ENCODE data around the gene PHF21B.

Gene PHF21B

DNA sequence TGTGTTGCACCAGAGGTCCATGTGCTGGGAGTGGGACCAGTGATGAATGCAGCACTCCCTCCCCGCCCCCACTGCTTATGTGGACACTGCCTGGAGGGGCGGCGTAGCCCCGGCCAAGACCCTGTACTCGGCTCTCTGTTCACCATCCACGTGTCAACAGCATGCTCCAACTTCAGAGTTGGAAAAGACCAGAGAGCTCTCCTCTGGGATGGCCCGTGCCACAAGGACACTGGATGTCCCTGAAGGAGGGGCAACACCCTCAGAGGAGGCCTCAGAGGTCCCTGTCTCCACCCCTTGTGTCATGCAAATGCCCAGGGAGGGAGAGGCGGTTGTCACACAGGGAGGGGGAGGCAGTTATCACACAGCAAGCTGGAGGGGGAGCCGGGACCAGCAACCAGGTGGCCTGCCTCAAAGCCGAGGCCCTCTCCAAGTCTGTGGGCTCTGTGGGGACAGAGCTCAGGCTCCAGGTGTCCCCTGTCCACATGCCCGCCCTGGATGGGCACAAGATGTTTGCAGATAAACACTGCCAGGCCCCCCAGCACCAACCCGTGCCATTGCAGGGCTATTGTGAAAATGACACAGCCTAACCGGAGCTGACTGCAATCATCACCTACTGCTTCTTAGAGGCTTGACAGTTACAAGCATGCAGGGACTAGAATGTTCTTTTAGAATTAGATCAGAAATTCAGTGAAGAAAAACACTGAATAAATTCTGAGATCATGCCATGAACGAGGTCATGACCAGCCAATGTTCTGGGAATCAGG lies 121.1 kb downstream of the PHF21B start:
- intact Hi-C loops (cut with DNase I): no loop called here
- DNase-seq: no peak

- no peak for DNase-seq
- intact Hi-C loops (cut with DNase I): no loop called here
These were observed 121.9 kb downstream of the PHF21B start for GRCh38 chr22:44887941-44888366.

GRCh38 chr22:44885806-44886360 lies 123.9 kb downstream of the PHF21B start:
- peak in 1 of 10 donors; percentile 50 for DNase-seq
- intact Hi-C loops (cut with DNase I): no loop called here

DNA sequence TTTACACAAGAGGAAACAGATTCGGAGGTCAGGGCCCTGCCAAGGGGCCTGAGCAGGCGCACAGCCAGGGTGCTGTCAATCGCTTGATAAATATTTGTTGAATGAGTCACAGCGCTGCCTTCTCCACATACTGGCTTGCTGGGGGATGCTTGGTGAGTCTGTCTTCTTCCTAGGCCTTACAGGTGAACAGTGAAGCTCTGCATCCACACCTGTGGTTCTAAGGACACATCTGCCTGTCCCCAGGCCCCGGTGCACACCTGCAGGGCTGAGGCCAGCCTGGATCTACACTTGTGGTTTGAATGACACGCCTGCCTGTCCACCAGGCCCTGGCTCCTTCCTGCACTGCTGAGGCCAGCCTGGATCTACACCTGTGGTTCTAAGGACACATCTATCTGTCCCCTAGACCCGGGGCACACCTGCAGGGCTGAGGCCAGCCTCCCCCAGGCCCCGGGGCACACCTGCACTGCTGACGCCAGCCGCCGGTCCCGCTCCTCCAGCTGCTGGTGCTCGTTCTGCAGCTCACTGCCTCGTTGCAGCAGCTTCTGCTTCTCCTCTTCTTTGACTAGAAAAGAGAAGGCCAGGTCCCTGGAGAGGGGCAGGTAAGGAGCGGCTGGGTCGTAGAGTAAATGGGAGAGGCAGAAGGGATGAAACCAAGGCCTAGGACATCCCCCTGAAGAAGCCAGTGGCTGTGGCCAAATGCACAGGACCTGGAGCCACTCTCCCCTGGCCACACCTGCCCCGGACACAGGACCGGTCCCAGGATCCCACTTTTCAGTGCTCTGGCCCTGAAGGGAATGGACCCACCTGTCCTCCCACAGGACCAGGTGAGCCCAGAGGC lies 124.6 kb downstream of the PHF21B start:
- DNase-seq: peak in 3 of 10 donors; percentile 44 to 64 (median 52)
- intact Hi-C loops (cut with DNase I): no loop called here

GRCh38 chr22:44884562-44884961 lies 125.2 kb downstream of the PHF21B start:
- intact Hi-C loops (cut with DNase I): no loop called here
- no peak for DNase-seq

GRCh38 chr22:44883011-44883421 lies 126.8 kb downstream of the PHF21B start:
- DNase-seq: peak in 2 of 10 donors; percentile 42 to 76
- intact Hi-C loops (cut with DNase I): no loop called here

DNA sequence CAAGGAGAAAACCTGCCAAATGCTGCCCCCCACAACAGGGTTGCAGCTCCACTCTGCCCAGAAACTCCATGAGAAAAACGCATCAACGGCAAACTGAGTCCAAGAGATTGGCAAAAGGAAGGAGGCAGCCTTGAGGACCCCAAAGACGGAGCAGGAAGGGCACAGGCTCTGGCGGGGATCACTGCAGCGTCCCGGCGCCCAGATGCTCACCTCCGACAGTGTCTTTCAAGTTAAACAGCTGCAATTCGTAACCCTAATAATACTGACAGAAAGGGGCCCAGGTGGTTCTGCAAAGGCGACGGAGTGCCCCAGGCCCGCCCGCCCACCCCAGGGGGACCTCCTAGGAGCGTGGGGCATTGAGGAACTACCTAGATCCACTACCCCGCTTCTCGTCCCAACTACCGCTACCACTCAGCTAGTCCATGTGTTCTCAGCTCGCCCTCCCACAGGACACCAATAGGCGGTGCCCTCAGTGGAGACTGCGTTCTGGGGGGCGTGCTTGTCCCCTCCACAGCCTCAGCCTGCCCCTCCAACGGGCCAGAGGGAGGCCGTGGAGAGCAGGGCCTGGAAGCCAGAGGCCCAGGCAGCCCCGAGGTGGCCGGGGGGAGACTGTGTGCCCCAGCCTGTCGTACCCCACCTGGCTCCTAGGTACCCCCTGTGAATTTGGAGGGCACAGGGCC lies 127.4 kb downstream of the PHF21B start:
- peak in 1 of 10 donors; percentile 17 for DNase-seq
- intact Hi-C loops (cut with DNase I): no loop called here

DNA sequence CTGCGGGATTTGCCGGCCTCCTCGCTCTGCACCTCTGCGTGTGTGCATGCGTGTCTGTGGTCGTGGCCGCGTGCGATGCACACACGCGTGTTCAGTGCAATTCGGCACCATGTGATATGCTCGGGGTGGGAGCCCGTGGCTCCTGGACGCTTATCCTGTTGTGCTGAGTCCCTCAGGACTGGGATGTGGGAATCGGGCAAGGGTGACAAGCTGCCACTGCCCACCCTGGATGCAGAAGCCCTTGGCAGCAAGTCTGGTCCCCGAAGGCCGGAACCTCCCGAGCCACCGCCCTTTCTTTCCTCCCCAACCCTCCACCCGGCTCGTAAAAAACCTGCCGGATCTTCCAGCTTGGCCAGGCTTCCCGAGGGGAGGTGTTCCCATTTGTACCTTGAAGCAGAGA lies 128.2 kb downstream of the PHF21B start:
- intact Hi-C loops (cut with DNase I): no loop called here
- DNase-seq: peak in 1 of 10 donors; percentile 52

- intact Hi-C loops (cut with DNase I): no loop called here
- peak in 1 of 10 donors; percentile 70 for DNase-seq
These were observed 129.1 kb downstream of the PHF21B start for GRCh38 chr22:44880610-44881290.

GRCh38 chr22:44879301-44879680 lies 130.5 kb downstream of the PHF21B start:
- intact Hi-C loops (cut with DNase I): no loop called here
- no peak for DNase-seq

GRCh38 chr22:44878483-44879300 lies 131.1 kb downstream of the PHF21B start:
- peak in 2 of 10 donors; percentile 61 to 63 for DNase-seq
- intact Hi-C loops (cut with DNase I): no loop called here

GRCh38 chr22:44876921-44877320 lies 132.9 kb downstream of the PHF21B start:
- intact Hi-C loops (cut with DNase I): no loop called here
- DNase-seq: peak in 1 of 10 donors; percentile 62

- DNase-seq: peak in 1 of 10 donors; percentile 22
- intact Hi-C loops (cut with DNase I): no loop called here
These were observed 138.0 kb downstream of the PHF21B start for GRCh38 chr22:44871782-44872181.

- intact Hi-C loops (cut with DNase I): no loop called here
- peak in 4 of 10 donors; percentile 20 to 85 (median 51) for DNase-seq
These were observed 139.8 kb downstream of the PHF21B start for GRCh38 chr22:44870021-44870420.

DNA sequence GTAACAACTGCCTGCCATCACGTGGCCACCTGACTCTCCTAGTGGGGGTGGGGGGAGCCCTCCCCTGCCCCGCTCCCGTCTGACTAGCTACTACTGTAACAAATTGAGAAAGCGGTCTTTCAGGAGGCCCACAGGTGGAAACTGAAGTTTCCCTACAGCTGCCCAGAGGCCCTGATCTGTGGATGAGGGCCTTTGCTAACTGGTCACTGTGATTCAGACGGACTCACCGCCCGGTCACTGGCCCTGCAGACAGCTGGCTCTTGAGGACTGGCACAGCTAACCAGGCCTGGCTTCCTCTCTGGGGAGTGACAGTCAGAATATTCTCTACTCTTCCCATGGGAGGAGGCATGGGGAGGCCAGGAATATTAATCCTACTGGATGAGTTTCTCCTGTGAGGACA lies 140.6 kb downstream of the PHF21B start:
- peak in 2 of 10 donors; percentile 43 to 47 for DNase-seq
- intact Hi-C loops (cut with DNase I): no loop called here

DNA sequence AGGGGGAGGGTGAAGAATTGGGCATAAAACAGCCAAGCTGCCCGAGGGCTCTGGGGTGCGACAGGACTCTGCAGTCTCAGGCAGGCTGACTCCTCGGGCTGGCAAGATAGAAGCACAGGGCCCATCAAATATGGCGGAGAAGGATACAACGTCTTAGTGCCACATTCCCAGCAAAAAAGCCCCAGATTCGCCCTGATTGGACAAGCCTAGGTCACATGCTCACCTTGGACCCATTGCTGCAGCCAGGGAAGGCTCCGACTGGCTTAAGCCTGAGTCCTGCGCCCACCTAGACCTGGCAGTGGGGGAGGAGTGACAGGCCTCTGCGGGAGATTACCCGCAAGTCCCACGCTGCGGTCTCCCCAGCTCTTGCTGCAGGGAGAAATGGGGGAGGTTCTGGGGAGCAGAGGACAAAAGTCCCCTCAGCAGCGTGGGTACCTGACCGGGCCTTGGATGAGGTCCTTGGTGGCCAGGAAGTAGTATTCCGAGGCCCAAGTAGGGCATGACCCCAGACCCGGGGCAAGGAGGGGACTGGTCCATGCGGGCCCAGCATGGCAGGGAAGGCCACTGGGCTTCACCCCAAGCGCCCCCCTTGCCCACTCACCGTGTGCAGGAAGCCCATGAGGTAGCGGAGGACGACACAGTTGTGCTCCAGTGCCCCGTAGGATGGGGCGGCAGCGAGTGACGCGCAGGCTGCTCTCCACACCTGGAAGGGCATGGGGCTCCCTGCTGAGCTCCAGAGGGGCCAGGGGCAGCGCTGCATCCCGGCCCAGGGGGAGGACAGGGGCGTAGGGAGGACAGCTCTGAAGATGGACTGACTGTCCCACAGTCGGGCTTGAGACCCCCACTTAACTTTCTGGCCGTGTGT lies 144.4 kb downstream of the PHF21B start:
- intact Hi-C loops (cut with DNase I): no loop called here
- peak in 3 of 10 donors; percentile 29 to 73 (median 50) for DNase-seq

DNA sequence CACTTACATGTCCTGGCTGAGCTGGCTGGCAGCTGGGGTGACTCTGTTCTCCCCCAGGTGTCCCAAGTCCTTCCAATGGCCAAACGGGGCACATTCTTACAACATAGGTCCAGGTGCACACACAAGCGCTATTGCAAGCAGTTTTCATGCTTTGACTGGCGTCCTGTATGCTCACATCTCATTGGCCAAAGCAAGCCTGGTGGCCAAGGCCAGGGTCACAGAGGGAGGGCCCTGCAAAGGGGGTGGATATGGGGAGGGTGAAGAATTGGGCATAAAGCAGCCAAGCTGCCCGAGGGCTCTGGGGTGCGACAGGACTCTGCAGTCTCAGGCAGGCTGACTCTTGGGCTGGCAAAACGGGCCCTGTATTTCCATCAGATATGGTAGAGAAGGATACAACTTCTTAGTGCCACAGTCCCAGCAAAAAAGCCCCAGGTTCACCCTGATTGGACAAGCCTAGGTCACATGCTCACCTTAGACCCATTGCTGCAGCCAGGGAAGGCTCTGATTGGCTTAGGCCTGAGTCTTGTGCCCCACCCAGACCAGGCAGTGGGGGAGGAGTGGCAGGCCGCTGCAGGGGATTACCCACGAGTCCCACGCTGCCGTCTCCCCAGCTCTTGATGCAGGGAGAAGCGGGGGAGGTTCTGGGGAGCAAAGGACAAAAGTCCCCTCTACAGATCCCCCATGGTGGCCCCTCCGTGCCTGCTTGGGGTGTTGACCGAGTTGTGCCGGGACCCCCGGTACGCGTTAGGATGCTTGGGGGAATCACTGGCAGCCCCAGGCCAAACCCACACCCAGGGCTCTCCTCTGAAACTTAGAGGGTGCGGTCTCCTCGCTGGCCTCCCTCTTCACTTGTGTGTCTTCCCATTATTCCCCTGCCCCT lies 146.6 kb downstream of the PHF21B start:
- intact Hi-C loops (cut with DNase I): no loop called here
- DNase-seq: peak in 2 of 10 donors; percentile 45 to 58

Data from posterior cingulate gyrus (tissue), 11 donors.